ENCODE results near the gene ZDHHC14. TPM values are rescaled to one million over a fixed set of nuclear protein-coding genes. Genes with fewer than 3 reads are reported as not detected.
"Not testable (repeated sequence)": the region's sequence is repeated elsewhere in the genome, so short reads cannot be mapped to it uniquely, and the experiment has no call there.

The ZDHHC14 gene
- polyA plus RNA-seq, 2 of the 4 experiments (the other 2 are of a cell fraction), result 2.2 to 2.8 TPM

- Histone ChIP-seq H3K27ac (no peak overlapping the region), H3K9me3 (no peaks in the 10 kb centered on the region), H3K4me1 (no peaks in the 10 kb centered on the region), H3K4me2 (no peak overlapping the region), H3K4me3 (no peak overlapping the region)
- no peak for ATAC-seq
- FAIRE-seq, result no peak
- TF ChIP-seq EP300 (IDR thresholded peaks at IDR 0.05) (no peak), HMGXB4 (CRISPR knock-in tag; IDR thresholded peaks at IDR 0.05; ENCODE audit: borderline replicate concordance) (no peak), HES2 (IDR thresholded peaks at IDR 0.05) (no peak), ZFP36 (IDR thresholded peaks at IDR 0.05; ENCODE audit: borderline replicate concordance, partially characterized antibody) (no peak), MAFK (IDR thresholded peaks at IDR 0.05; ENCODE audit: partially characterized antibody) (no peak), RFX5 (IDR thresholded peaks at IDR 0.05) (no peak), CHD4 (IDR thresholded peaks at IDR 0.05; ENCODE audit: borderline replicate concordance) (no peak)
- no peak for DNase-seq (ENCODE audit: low read depth in 1 of 2, low spot score in 1 of 2)
- POLR2A ChIA-PET, result no interaction called here
- 94% methylated on average over 11 of the region's 11 CpGs for WGBS (ENCODE audit: missing lambda C conversion rate)
- CTCF ChIA-PET, result no interaction called here
Observed at GRCh38 chr6:157464653-157465535, 83.9 kb downstream of the ZDHHC14 start.

- Histone ChIP-seq H3K9me3 (no peaks in the 10 kb centered on the region), H3K4me1 (no peaks in the 10 kb centered on the region), H3K27ac (no peak overlapping the region), H3K4me2 (no peak overlapping the region), H3K4me3 (no peak overlapping the region)
- no peak for TF ChIP-seq ZFP36 (IDR thresholded peaks at IDR 0.05; ENCODE audit: borderline replicate concordance, partially characterized antibody)
- TF ChIP-seq MAFK (IDR thresholded peaks at IDR 0.05; ENCODE audit: partially characterized antibody), result peak; percentile 92
- TF ChIP-seq CBX2 (IDR thresholded peaks at IDR 0.05; ENCODE audit: borderline replicate concordance, low read depth), result no peak
- TF ChIP-seq CTCF (IDR thresholded peaks at IDR 0.05), result no peak
- no peak for TF ChIP-seq MAX (IDR thresholded peaks at IDR 0.05)
- TF ChIP-seq RCOR1 (IDR thresholded peaks at IDR 0.05; ENCODE audit: low read depth, low read length), result no peak
- DNase-seq (ENCODE audit: low read depth in 1 of 2, low spot score in 1 of 2), result no peak
- ChIA-PET CTCF (interaction anchor here (1.6 kb wide), 1 partner anchor 13 kb away, joined by 3 read pairs; no protein-coding TSS in a partner anchor), POLR2A (no interaction called here)
- no peak for ATAC-seq
- WGBS (ENCODE audit: missing lambda C conversion rate), result 98% methylated on average over 4 of the region's 4 CpGs
- no peak for FAIRE-seq
Observed at GRCh38 chr6:157466342-157466648, 85.3 kb downstream of the ZDHHC14 start.

GRCh38 chr6:157467339-157467738 lies 86.3 kb downstream of the ZDHHC14 start:
- H3K27ac ChIP-seq; H3K4me2 ChIP-seq; FAIRE-seq; H3K9me3 ChIP-seq; ATAC-seq; POLR2A ChIA-PET; CTCF ChIA-PET; H3K4me3 ChIP-seq; H3K4me1 ChIP-seq; DNase-seq (ENCODE audit: low read depth in 1 of 2, low spot score in 1 of 2): not testable (repeated sequence)
- 77% methylated on average over 6 of the region's 6 CpGs for WGBS (ENCODE audit: missing lambda C conversion rate)
- TF ChIP-seq ZC3H11A (IDR thresholded peaks at IDR 0.05), result peak; percentile 70

GRCh38 chr6:157468054-157468453 lies 87.1 kb downstream of the ZDHHC14 start:
- WGBS (ENCODE audit: missing lambda C conversion rate), result 91% methylated on average over 3 of the region's 3 CpGs
- H3K4me3 ChIP-seq, result no peak overlapping the region
- no peak overlapping the region for H3K4me2 ChIP-seq
- ATAC-seq (no peak), DNase-seq (ENCODE audit: low read depth in 1 of 2, low spot score in 1 of 2) (no peak), FAIRE-seq (no peak)
- no peaks in the 10 kb centered on the region for H3K4me1 ChIP-seq
- H3K9me3 ChIP-seq, result no peaks in the 10 kb centered on the region
- POLR2A ChIA-PET, result no interaction called here
- TF ChIP-seq HEYL (CRISPR knock-in tag; IDR thresholded peaks at IDR 0.05) (no peak), PBX3 (IDR thresholded peaks at IDR 0.05) (no peak), MYC (IDR thresholded peaks at IDR 0.05; ENCODE audit: borderline replicate concordance, low read length) (no peak)
- CTCF ChIA-PET, result no interaction called here
- H3K27ac ChIP-seq, result no peak overlapping the region

Measured in A549 (cell line).